ENCODE measurements around the gene SNRNP70. TPM values are rescaled to one million over a fixed set of nuclear protein-coding genes. Genes with fewer than 3 reads are reported as not detected.

The SNRNP70 gene
- total and polyA plus RNA-seq, 2 of the 13 experiments (the other 11 are each of a cell fraction or from before 2014, with no cell fraction given): 150 to 210 TPM

DNA sequence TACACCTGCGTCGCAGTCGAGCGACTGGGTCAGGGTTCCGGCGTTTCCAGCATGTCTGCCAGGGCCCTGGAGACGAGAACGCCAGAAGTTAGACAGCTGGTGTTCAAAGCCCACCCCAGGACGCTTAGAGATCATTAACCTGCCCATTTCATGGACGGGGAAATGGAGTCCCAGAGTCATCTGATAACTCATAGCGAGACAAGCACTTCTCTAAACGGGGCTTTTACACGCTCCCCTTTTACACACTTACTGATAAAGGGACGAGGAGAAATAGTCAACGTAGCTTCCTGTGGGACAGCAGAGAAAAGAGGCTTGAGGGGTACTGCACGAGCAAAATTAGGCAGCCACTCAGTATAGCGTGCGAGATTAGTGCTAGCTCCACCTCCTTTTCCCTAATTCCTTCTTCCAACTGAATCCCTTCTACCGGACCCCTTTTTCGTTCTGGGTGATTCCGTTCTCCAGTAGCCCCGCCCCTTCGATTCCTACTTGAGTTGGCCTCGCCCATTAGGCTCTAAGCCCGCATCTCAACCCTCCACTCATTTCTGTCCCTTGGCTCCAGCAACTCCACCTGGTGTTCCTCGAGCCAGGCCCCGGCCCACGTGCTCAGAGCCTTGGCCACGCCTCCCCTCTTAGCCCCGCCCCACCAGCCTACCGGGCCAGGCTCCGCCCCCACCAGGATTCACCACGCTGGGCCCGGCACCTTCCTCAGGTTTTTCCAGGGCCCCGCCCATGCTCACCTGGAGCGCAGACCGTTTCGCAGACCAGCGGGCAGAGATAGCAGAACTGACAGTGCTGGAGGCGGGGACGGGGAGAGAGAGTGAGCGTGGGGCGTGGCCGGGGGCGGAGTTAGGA is 66.2 kb downstream of the SNRNP70 start (continued):
- no peak for TF ChIP-seq ETV6 (CRISPR knock-in tag; conservative IDR thresholded peaks at IDR 0.05)

DNA sequence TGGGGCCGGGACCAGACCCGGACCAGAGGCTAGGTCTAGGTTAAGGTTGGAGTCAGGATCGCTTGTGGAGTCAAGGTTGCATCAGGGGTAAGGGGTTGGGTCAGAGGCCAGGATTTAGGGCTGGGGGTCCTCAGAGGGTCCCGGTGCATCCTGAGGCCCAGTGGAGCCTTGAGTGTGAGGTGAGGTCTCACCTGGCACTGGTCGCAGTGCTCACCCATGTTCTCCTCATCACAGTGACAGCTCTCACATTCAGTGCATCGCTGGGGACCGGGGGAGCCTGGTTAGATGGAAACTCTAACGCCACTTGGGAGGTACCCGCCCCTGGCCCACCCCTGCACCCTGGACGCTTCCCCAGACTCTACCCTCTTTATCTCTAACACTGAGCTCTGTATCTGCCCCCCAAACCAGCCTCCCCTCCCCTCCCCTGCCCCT is 66.9 kb downstream of the SNRNP70 start:
- POLR2A ChIA-PET: interaction anchor here (0.6 kb wide), 1 partner anchor 163 kb away, joined by 3 read pairs; no protein-coding TSS in a partner anchor
- DNase-seq (ENCODE audit: low spot score) (no peak), ATAC-seq (no peak), FAIRE-seq (no peak)
- CTCF ChIA-PET (ENCODE audit: low intra/inter-chr PET ratio, low total read pairs): no interaction called here
- H3K4me2 ChIP-seq (ENCODE audit: low read depth, low read length): peak overlapping the region; percentile 94
- no peaks in the 10 kb centered on the region for H3K36me3 ChIP-seq (replicated peaks in 1 of 2; ENCODE audit: control insufficient read depth in 1 of 2, insufficient read depth in 2 of 2, low read length in 2 of 2)
- intact Hi-C loops (cut with micrococcal nuclease; ENCODE audit: unreplicated experiment) (loop anchor here (10.0 kb wide), 1 partner anchor 53 kb away; no protein-coding TSS in a partner anchor), in situ Hi-C loops (cut with HindIII; ENCODE audit: extremely low pct_ligation_motif_present, low pct_unique_long_range_greater_than_20kb) (loop anchor here (5.0 kb wide), 1 partner anchor 35 kb away; the partner anchor contains the start of genes C19orf73 and PPFIA3)
- 20% methylated on average over 5 of the region's 10 CpGs for WGBS (ENCODE audit: low lambda C conversion rate)
- no TSS peak for BruUV-seq (replicated peaks)
- TF ChIP-seq KLF16 (CRISPR knock-in tag; IDR thresholded peaks at IDR 0.05): 0 out of 4 replicates have a peak, but pooled peaks of 1 of the 2 experiments have one; percentile 0
- TF ChIP-seq NR2F1 (CRISPR knock-in tag; IDR thresholded peaks at IDR 0.05): no peak
- H3K79me2 ChIP-seq (ENCODE audit: insufficient read depth, low read length): no peaks in the 10 kb centered on the region
- no peaks in the 10 kb centered on the region for H3K9me3 ChIP-seq (ENCODE audit: low read length)
- peak overlapping the region in 1 of 3 experiments; percentile 27; a peak in 1 of 6 replicates for H3K4me3 ChIP-seq (replicated peaks in 1 of 3; ENCODE audit: insufficient read depth in 1 of 3, low read depth in 2 of 3, low read length in 3 of 3)
- H2AFZ ChIP-seq (ENCODE audit: low read length): no peak overlapping the region
- H3K27me3 ChIP-seq (ENCODE audit: control insufficient read depth in 1 of 2, insufficient read depth in 2 of 2, low read length in 2 of 2): no peaks in the 10 kb centered on the region; a peak in 2 of 5 replicates
- H3K27ac ChIP-seq (ENCODE audit: extremely low read length, insufficient read depth, low read length): no peak overlapping the region
- peaks cover 60% of the 10 kb centered on the region for H3K4me1 ChIP-seq (ENCODE audit: insufficient read depth, low read length)
- H3K9ac ChIP-seq (ENCODE audit: insufficient read depth, low read depth, low read length): no peak overlapping the region
- H4K20me1 ChIP-seq (ENCODE audit: insufficient read depth, low read length): no peaks in the 10 kb centered on the region
